GM12878 (cell line): ENCODE measurements around the gene DYRK1B. TPM values are rescaled to one million over a fixed set of nuclear protein-coding genes. Genes with fewer than 3 reads are reported as not detected.

Source experiments
- ATAC-seq: fragments of 200-7000 bp; cut with Tn5 transposase; 3 replicates; pipeline ENCODE4 v1.9.1; 2020; ENCODE audit warnings: mild to moderate bottlenecking, moderate library complexity
- BruUV-seq: library from RNA; stranded (reverse); fragments of 400-500 nt; replicated peaks from 2 replicates; lab custom pipeline; 2021; lab: Mats Ljungman, UMichigan
- CTCF ChIA-PET: fragments of 300-600 bp; sonication (Branson Sonifier 250); formaldehyde crosslinking; extraction: SDS; loops from one replicate; lab custom pipeline; 2021; ENCODE audit warnings: inconsistent platforms; lab: Yijun Ruan, JAX
- POLR2A ChIA-PET: fragments of 350-600 bp; formaldehyde crosslinking; extraction: SDS; loops from one replicate; lab custom pipeline; 2021; ENCODE audit warnings: inconsistent platforms; lab: Charles Lee
- RAD21 ChIA-PET: fragments of 300-600 bp; sonication (Branson Sonifier 250); formaldehyde crosslinking; loops from one replicate; lab custom pipeline; 2023; ENCODE audit warnings: antibody characterized with exemption; ENCODE audit not compliant: unreplicated experiment; lab: Charles Lee
- SMC1A ChIA-PET: fragments of 300-600 bp; sonication (Branson Sonifier 250); formaldehyde crosslinking; loops from one replicate; lab custom pipeline; 2023; ENCODE audit not compliant: unreplicated experiment, uncharacterized antibody; lab: Charles Lee
- DNase-seq: peaks from one replicate; pipeline ENCODE4 v3.0.0-alpha.2; 2011; ENCODE audit warnings: low read depth, low spot score
- FAIRE-seq: peaks from 3 replicates; lab custom pipeline; 2011; peaks lifted over from hg19 to GRCh38; lab: Jason Lieb, UNC
- H2AFZ ChIP-seq: 2 replicates; pipeline ENCODE4 v1.6.0; 2011; ENCODE audit warnings: low read depth, low read length, control low read depth; ENCODE audit not compliant: control insufficient read depth
- H3K27ac ChIP-seq: 2 replicates; pipeline ENCODE4 v1.5.1; 2011; ENCODE audit warnings: control low read depth; ENCODE audit not compliant: control insufficient read depth, insufficient read depth
- H3K27me3 ChIP-seq, 2 experiments: replicated peaks in 1 of 2; 2 replicates each; pipeline versions ENCODE4 v1.6.0 to v1.6.1; 2011; ENCODE audit warnings: low read length in 1 of 2; ENCODE audit not compliant: control insufficient read depth in 2 of 2, insufficient read depth in 2 of 2
- H3K36me3 ChIP-seq, 2 experiments: 2 replicates each; pipeline ENCODE4 v1.5.1; 2011; ENCODE audit warnings: low read length in 1 of 2; ENCODE audit not compliant: control insufficient read depth in 2 of 2, insufficient read depth in 2 of 2
- H3K4me1 ChIP-seq: 2 replicates; pipeline ENCODE4 v1.6.1; 2011; ENCODE audit warnings: mild to moderate bottlenecking, low read length, moderate library complexity, mixed read lengths; ENCODE audit not compliant: control insufficient read depth, insufficient read depth
- H3K4me2 ChIP-seq: 2 replicates; pipeline ENCODE4 v1.6.0; 2011; ENCODE audit warnings: control low read depth; ENCODE audit not compliant: control insufficient read depth, insufficient read depth
- H3K4me3 ChIP-seq: fragments of 200-600 bp; sonication (generic); 2 replicates; pipeline ENCODE4 v1.5.1; 2016
- H3K79me2 ChIP-seq: 2 replicates; pipeline ENCODE4 v1.6.0; 2011; ENCODE audit warnings: low read length; ENCODE audit not compliant: control insufficient read depth, insufficient read depth
- H3K9ac ChIP-seq: 2 replicates; pipeline ENCODE4 v1.8.0; 2011; ENCODE audit warnings: low read length, control low read depth, mixed read lengths; ENCODE audit not compliant: control insufficient read depth, insufficient read depth
- H3K9me3 ChIP-seq: replicated peaks from 3 replicates; pipeline ENCODE4 v1.5.1; 2011; ENCODE audit warnings: mild to moderate bottlenecking, low read length; ENCODE audit not compliant: control insufficient read depth, insufficient read depth
- H4K20me1 ChIP-seq: 2 replicates; pipeline ENCODE4 v1.6.0; 2011; ENCODE audit not compliant: control insufficient read depth, insufficient read depth
- CREB1 ChIP-seq: IDR thresholded peaks from 2 replicates; pipeline ENCODE4 v1.6.1; 2012; ENCODE audit warnings: low read depth, mild to moderate bottlenecking, inconsistent platforms
- IKZF1 ChIP-seq: fragments of 450-650 bp; conservative IDR thresholded peaks from 2 replicates; pipeline ENCODE4 v1.6.1; 2017; ENCODE audit warnings: antibody characterized with exemption, mild to moderate bottlenecking
- RAD21 ChIP-seq: IDR thresholded peaks from 2 replicates; pipeline ENCODE4 v1.6.1; 2011; ENCODE audit warnings: mild to moderate bottlenecking, low read depth, low read length, moderate library complexity; ENCODE audit not compliant: insufficient read depth
- SMC3 ChIP-seq: IDR thresholded peaks from 2 replicates; pipeline ENCODE4 v1.6.1; 2011; ENCODE audit warnings: low read length, improper control_type of control experiment, borderline replicate concordance
- STAT3 ChIP-seq: IDR thresholded peaks from 2 replicates; pipeline ENCODE4 v1.6.1; 2011; ENCODE audit warnings: low read depth, low read length, improper control_type of control experiment
- WGBS: methylation state at CpG from one replicate; pipeline ENCODE4 v1.1.6; 2016; ENCODE audit warnings: low lambda C conversion rate; ENCODE audit not compliant: insufficient replicate concordance, insufficient coverage; ENCODE audit errors: missing lambda C conversion rate; 5-methylcytosine and 5-hydroxymethylcytosine counted together
- in situ Hi-C: fragments of 300-500 bp; cut with MboI; formaldehyde crosslinking; loops from 9 replicates; pipeline ENCODE4 v1.14.3; 2018; ENCODE audit warnings: mixed read lengths
- intact Hi-C: fragments of 100-400 bp; cut with micrococcal nuclease; formaldehyde crosslinking; loops from one replicate; pipeline ENCODE4 v1.14.2; 2022; ENCODE audit not compliant: unreplicated experiment
- polyA plus RNA-seq, 11 experiments: library from polyadenylated mRNA; depleted of rRNA in 4 of 11; unstranded in 6 of 11; stranded (reverse) in 5 of 11; fragments of >200 nt; fragmentation: Nextera tagmentation in 4 of 11; fragmentation: Illumina TruSeq in 1 of 11; extraction: Ambion mirVana in 4 of 11; extraction: Trizol in 1 of 11; gene quantifications; 1 replicate in 1 of 11; 2 replicates in 10 of 11; pipeline versions ENCODE4 v1.2.1 to v1.2.3, GENCODE V29; 2011 to 2016; ENCODE audit warnings: inconsistent platforms in 2 of 11, missing spikeins in 2 of 11, low read depth in 1 of 11
- total RNA-seq, 4 experiments: library from RNA; depleted of rRNA in 3 of 4; stranded (reverse); fragments of >200 nt in 3 of 4; fragmentation: Illumina TruSeq in 1 of 4; extraction: Trizol in 1 of 4; gene quantifications; 2 replicates each; pipeline versions ENCODE4 v1.2.1 to v1.2.3, GENCODE V29; 2013 to 2021
- TF ChIP-seq, protein P1 (sequence below), 3 experiments: IDR thresholded peaks in 2 of 3; conservative IDR thresholded peaks in 1 of 3; 2 replicates each; pipeline ENCODE4 v1.5.1; 2011; ENCODE audit warnings: low read depth in 3 of 3, low read length in 3 of 3, mild to moderate bottlenecking in 3 of 3, control low read depth in 2 of 3, moderate library complexity in 2 of 3, inconsistent platforms in 1 of 3, mixed read lengths in 1 of 3; ENCODE audit not compliant: control insufficient read depth in 2 of 3, insufficient read depth in 1 of 3; ENCODE audit errors: extremely low read depth in 1 of 3

DYRK1B gene
- total and polyA plus RNA-seq, 10 of the 15 experiments (the other 5 are each of a cell fraction or from before 2014, with no cell fraction given) = 0.07 to 10.2 (median 3.4) TPM; not detected in 1

DNA sequence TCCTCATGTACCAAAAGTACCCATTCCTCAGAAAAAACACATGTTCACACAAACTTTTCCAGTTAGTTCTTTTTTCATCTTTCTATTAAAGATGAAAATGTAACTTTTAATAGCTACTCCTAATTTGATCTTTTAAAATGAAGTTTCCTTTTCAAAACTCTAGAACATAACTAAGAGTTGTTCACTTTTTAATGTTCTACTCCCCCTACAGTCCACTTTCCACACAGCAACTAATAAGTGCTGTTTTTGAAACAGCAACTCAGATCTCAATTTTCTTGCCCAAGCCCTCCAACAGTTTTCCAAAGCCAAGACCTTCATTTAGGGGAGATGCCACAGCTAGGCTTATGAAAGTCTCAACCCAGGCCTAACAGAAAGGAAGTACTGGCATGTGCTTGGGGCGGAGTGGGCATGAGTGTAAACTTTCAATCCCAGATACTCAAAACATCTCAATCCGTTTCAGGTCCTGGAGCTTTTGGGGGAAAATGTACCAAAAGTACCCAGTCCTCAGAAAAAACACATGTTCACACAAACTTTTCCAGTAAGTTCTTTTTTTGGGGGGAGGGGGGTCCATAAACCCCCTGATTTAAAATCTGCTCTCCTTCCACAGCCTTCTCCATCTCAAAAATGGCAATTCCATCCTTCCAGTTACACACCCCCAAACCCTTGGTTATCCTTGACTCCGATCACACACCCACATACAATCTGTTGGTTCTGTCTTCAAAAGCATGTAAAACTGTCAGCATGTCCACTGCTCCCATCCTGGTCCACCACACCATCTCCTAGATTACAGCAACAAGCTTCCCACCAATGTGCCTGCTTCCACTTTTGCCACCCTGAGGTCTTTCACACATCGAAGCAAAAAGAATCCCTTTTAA, 10.2 kb upstream of the DYRK1B start:
- FAIRE-seq = peak; percentile 64
- H3K79me2 ChIP-seq = peaks cover 73% of the 10 kb centered on the region
- H3K36me3 ChIP-seq = peaks cover 6 to 19% of the 10 kb centered on the region in 2 experiments
- intact Hi-C loops = loop anchor here (1.0 to 2.0 kb wide), 3 partner anchors 51 to 170 kb away; no protein-coding TSS in a partner anchor
- CTCF ChIA-PET = interaction anchor here (0.6 to 9.1 kb wide), 42 partner anchors 8 to 515 kb away, joined by 3 to 466 read pairs (median 6); partner anchors contain the start of genes DYRK1B, EID2, LEUTX and PSMC4
- TF ChIP-seq IKZF1 (0 out of 2 replicates have a peak, but pooled peaks have one; percentile 31), CREB1 (no peak), STAT3 (no peak), SMC3 (peak; percentile 52; the same call in 1 of the 2 replicates), RAD21 (peak; percentile 72)
- TF ChIP-seq, protein P1, sequence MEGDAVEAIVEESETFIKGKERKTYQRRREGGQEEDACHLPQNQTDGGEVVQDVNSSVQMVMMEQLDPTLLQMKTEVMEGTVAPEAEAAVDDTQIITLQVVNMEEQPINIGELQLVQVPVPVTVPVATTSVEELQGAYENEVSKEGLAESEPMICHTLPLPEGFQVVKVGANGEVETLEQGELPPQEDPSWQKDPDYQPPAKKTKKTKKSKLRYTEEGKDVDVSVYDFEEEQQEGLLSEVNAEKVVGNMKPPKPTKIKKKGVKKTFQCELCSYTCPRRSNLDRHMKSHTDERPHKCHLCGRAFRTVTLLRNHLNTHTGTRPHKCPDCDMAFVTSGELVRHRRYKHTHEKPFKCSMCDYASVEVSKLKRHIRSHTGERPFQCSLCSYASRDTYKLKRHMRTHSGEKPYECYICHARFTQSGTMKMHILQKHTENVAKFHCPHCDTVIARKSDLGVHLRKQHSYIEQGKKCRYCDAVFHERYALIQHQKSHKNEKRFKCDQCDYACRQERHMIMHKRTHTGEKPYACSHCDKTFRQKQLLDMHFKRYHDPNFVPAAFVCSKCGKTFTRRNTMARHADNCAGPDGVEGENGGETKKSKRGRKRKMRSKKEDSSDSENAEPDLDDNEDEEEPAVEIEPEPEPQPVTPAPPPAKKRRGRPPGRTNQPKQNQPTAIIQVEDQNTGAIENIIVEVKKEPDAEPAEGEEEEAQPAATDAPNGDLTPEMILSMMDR (IDR thresholded peaks at IDR 0.05 in 2 of 3, conservative IDR thresholded peaks at IDR 0.05 in 1 of 3; ENCODE audit: control insufficient read depth in 2 of 3, extremely low read depth in 1 of 3, insufficient read depth in 1 of 3, low read depth in 3 of 3, low read length in 3 of 3) = peak; percentile 68 to 74 (median 68)
- H3K27me3 ChIP-seq = no peaks in the 10 kb centered on the region
- no peak for DNase-seq
- H3K4me2 ChIP-seq = peak overlapping the region; percentile 91
- BruUV-seq = no TSS peak
- SMC1A ChIA-PET = interaction anchor here (0.6 to 8.8 kb wide), 32 partner anchors 8 to 302 kb away, joined by 3 to 309 read pairs (median 5); partner anchors contain the start of genes DYRK1B and PSMC4
- no peaks in the 10 kb centered on the region; the same call in 1 of the 2 replicates for H4K20me1 ChIP-seq
- H3K4me1 ChIP-seq = peaks cover 15% of the 10 kb centered on the region
- RAD21 ChIA-PET = interaction anchor here (0.6 to 8.0 kb wide), 27 partner anchors 10 to 416 kb away, joined by 3 to 271 read pairs (median 4); partner anchors contain the start of genes DYRK1B, LEUTX and PSMC4
- in situ Hi-C loops = loop anchor here (5.0 kb wide), 2 partner anchors 52 to 297 kb away; no protein-coding TSS in a partner anchor
- POLR2A ChIA-PET = interaction anchor here (1.1 to 5.1 kb wide), 9 partner anchors 8 to 168 kb away, joined by 3 to 34 read pairs (median 10); partner anchors contain the start of genes DYRK1B and PSMC4
- ATAC-seq = peak; percentile 36
- H3K27ac ChIP-seq = peak overlapping the region; percentile 81
- H3K9ac ChIP-seq = peak overlapping the region; percentile 96
- H3K4me3 ChIP-seq = peak overlapping the region; percentile 70
- no peak overlapping the region for H2AFZ ChIP-seq
- no peaks in the 10 kb centered on the region for H3K9me3 ChIP-seq
- WGBS = 5% methylated on average over 4 of the region's 4 CpGs
